GM18502 (cell line): ENCODE measurements around the gene ANO10.

Source experiments
- ATAC-seq: cut with Tn5 transposase; IDR thresholded peaks from one replicate; pipeline ENCODE4 v1.9.1; 2021; ENCODE audit warnings: mild to moderate bottlenecking; ENCODE audit not compliant: unreplicated experiment, poor library complexity

Gene ANO10

DNA sequence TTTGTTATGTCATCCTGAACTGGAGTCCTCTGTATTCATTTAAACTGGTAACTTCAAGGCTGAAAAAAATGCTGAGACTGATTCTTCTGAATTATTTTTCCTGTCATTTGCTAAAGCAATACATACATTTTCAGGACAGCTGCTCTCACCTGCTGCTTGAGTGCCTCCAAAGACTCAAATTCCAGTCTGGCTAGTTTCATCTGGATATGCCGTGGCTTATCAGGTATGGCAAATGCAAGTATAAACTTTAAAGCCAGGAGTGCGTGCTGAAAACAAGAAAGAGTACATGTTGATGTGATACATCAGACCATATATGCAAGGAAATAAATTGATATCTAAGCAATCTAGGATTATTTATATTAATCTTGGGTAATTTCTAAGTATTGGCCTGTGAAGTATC, 189.3 kb downstream of the ANO10 start:
- ATAC-seq: no peak

DNA sequence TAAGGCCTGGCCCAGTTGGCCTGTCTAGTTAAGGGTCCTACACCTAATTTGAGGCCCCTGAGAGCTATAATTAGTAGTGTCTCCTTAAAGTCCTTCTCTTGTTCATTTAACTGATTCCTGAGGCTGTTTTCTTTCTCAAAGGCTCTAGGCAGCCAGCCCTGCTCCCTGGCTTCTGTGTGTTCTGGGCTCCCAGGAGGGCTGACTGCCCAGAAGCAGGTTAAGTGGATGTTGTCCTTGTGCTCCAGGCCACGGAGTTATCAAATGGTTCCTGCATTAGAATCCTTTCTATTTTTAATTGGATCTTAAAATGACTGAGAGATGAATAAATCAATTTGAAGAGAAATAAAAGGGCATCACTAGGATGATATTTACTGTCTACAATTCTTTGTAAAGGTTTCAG, 195.4 kb downstream of the ANO10 start:
- no peak for ATAC-seq

DNA sequence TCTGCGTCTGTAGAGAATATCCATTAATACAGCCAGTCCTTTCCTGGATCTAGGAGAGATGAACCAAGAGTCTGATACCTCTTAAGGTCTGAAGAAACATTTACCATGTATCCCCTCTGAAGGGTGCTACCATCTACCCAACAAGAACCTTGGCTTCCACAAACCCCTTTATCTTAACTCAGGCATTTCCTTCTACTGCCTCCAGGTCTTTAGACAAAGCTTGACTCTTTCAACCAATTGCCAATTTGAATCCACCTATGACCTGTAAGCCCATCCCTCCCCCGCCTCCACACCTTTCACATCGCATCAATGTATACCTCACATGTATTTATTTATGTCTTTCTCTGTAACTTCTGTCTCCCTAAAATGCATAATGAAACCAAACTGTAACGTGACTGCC, 196.0 kb downstream of the ANO10 start:
- ATAC-seq: no peak

DNA sequence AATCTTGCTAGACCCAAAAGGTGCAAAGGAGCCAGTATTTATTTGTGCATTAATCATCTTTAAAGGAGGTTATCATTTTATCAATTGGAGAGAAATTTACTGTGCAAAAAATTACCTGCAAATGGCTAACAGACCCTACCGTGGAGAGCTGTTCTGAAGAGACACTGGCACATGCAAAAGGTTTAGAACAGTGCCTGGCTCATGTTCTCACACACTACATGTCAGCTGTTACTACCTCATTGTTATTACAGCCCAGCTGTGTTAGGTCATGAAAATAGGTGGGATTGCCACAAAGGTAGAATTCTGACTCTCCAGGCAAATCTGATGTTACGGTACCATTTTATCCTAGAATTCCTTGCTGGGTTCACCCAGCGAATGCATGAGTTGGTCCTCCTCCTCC, 198.2 kb downstream of the ANO10 start:
- no peak for ATAC-seq

DNA sequence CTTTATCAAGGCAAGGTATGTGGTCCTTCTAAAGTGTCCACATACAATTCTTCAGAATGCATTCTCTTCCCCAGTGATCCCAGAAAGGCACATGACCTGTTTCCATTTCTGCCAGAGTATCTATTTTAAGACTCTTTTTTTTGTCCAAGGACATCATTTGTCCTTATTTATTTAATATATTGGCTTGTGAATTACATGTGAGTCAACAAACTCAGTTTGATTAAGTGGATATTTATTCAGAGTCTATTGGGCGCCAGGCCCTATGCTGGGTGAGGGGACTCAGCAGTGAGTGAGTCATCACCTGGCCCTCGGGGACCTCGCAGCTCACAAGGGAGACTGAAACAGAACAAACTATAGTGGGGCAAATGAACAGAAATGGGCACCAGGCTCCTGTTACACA, 198.7 kb downstream of the ANO10 start:
- no peak for ATAC-seq

DNA sequence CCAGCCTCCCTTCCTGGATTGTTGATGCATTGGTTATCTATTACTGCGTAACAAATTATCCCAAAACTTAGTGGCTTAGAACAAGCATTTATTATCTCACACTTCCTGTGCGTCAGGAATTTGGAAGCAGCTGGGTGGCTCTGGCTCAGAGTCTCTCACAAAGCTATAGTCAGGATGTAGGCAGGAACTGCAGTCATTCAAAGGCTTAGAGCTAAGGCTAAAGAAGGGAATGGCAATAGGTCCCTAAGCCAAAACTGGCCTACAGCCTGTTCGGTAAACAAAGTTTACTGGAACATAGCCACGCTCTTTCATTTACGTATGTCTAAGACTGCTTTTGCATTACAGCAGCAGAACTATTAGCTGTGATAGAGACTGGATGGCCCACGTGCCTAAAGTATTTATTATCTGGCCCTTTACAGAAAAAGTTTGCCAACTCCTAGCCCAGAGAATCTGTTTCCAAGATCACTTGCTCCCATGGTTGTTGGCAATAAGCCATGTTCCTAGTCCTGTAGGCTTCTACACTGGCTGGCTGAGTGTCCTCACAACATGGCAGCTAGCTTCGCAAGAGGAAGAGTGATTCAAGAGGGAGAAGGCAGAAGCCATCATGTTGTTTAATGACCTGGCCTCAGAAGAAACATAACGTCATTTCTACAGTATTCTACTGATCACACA, 203.1 kb downstream of the ANO10 start:
- no peak for ATAC-seq

DNA sequence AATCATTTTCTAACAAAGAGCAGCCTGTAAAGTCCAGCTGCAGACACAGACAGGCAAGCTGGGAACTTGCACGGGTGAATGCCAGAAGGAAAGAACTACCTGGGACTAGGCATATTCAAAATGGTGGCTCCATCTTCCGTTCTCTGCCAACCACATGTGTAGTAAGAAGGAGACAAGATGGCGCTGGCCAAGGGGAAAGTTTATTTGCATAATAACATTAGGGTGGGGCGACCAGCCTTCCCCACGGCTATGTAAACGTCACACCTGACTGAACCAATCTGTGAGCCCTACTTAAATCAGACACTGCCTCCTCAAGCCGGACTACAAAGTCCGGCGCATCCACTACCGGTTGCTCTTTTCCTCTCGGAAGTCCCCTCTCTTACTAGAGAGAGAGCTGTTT, 204.7 kb downstream of the ANO10 start:
- ATAC-seq: no peak

DNA sequence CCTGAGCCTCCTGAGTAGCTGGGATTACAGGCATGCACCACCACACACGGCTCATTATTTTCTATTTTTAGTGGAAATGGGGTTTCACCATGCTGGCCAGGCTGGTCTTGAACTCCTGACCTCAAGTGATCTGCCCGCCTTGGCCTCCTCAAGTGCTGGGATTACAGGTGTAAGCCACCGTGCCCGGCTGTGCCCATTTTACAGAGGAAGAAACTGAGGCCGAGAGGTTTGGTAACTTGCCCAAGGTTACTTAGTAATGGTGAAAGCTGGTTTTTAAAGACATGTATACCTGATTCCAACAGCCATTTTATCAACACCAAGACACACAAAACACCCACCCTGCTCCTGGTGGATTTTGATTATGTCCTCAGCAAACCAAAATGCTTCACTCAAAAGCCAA, 206.7 kb downstream of the ANO10 start:
- ATAC-seq: no peak

DNA sequence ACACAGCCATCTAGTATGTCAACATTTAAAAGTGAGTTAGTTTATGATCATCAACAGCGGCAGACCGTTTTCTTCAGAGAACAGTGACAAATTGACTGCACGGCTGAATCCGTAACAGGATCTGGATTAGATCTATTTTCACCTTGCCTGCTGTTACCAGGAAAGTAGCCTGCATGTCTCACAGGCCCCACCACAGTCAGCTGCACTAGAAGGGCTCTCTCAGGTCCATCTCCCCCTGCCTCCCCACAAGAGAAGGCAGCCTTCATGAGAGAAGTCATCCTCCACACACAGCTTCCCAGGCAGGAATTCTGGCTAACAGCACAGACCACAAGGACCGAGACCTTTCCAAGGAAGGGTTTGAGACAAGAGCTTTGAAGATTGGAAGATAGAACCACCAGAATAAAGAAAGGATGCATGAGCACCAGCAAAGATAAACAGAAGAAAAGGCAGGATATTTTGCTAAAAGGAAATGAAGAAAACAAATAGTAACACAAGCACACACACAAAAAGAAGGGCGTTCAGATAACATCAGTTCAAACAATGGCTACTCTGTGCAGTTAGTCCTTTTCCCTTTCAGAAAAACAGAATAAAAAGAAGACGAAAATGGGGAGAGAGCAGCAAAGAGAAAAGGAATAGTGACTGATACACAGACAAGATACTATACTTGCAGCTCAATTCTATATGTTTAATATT, 208.0 kb downstream of the ANO10 start:
- ATAC-seq: no peak

DNA sequence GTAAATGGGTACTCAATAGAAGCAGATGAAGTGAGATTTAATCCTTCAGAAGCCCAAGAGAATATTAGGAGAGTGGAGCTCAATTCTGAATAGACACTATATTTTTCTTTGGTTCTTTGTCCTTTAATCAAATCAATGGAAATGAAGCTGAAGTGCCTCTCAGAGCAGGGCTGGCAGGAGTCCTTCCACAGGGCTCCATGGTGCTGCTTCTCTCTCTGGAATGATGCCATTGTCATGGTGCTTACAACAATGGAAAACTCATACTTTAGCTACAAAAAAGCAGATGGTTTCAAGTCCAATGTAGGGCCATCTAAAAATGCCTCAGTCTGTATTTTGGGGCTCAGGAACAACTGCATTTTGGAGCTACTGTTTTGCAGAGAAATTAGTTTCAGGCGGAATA, 210.4 kb downstream of the ANO10 start:
- ATAC-seq: no peak

DNA sequence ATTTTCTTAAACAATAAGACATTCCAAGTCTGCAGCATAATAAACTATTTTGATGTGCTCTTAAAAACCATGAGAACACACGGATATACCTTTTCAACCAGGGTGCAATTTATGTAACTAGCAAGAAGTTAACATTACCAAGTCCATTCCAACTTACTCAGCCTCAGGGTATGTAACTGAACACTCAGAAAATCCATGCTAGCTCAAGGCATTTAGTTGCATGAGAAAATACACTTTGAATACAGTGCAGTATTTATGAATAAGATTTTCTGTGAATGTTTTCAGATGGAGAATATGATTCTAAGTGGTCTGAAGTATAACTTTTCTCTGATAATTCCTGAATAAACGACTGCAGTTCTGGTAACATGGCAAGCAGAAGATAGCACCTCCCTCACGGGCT, 211.2 kb downstream of the ANO10 start:
- ATAC-seq: no peak

DNA sequence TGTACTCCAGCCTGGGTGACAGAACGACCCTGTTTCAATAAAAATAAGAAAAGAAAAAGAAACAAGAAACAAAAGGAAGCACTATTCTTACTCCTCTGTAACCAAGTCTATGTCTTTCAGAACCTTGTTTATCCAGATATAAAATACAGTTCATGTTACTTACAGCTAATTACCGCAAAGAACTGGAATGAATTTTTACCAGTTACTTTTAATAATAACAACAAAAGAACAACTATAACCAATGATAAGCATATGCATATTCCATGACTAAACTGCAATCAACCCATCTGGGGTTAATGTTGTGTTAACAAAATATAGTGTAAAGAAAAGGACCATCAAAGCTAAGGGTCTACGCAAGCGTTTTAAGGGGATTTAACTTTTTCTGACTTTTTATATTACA, 212.3 kb downstream of the ANO10 start:
- ATAC-seq: no peak

DNA sequence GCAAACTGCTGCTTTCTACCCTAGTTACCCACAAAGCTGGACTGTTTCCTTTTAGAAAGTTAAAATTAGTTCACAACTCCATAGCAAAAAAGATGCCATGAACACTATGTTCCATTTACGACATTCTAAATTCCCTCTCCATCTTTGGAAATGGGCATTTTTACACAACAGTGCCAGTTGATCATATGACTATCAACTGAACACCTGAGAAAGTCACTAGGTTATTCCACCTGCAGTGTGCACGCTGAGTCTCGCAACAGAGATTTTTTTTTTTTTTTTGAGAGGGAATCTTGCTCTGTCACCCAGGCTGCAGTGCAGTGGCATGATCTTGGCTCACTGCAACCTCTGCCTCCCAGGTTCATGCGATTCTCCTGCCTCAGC, 215.2 kb downstream of the ANO10 start:
- no peak for ATAC-seq

DNA sequence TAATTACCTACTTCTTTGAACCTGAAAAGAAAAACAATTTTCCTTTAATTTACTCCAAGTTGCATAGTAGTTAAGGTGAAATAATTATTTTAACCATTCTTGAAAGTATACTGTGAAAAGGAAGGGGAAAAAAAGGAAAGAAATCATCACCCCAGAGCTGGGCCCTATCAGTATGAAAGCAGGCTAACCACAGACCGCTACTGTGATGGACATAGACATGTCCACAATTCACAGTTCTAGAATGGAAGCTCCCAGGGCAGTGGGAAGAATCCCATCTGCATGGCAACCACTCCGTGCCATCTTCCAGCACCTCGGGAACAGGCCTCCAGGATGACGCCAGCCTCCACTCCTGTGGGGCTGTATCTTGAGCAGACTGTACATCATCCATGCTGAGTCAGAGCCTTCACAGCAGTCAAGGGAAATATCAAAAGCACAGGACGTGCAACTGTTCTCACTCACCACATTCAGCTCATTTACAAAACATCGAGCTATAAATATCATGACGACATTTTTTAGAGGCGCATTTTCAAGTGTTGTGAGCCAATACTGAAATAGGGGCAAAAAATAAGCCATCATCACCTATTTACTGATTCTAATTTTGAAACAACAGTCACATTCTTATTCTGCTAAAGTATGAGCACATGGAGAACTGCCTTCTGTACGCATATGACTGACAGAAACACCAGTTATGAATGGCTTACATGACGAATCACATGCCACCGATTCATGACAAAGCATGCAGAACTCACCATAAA, 215.7 kb downstream of the ANO10 start:
- no peak for ATAC-seq

DNA sequence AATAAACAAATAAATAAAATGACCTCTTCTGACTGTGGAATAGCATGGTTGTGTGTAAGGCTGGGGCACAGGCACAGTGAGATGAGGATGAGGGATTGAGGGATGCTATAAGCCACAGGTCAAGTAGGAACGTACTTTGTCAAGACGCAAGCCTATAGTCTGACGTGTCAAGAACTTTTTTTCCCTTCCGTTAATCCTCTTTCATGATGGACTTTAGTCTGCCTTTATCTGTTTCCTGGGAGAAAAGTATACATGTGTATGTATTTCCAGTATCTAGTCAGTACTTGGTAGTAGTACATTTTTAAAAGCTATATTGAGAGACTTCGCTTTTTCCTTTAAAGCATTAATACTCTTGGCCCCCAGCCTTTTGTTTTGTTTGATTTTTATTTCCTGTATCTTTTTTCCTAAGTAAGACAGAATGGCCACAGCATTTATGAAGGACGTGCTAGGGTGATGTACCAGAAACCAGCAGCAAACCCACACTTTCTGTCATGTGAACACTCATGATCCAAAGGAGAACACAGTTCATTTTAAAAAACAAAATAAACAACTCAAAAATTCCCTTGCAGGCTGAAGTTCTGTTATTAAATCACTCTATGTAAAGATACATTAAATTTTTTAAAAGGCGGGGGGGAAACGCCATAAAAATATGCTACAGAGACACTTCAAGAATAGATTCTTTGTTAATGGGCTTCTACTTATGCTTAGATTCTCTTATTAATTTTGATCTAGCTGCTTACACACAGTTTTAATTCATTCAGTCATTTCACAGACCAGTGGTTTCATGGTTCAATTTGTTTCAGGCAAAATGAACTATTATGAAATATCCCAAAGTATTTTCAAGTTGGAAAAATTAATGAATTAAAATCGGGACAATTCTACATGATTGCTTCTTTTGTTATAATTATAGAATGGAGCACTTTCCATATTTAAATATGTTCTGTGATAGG, 220.8 kb downstream of the ANO10 start:
- no peak for ATAC-seq

DNA sequence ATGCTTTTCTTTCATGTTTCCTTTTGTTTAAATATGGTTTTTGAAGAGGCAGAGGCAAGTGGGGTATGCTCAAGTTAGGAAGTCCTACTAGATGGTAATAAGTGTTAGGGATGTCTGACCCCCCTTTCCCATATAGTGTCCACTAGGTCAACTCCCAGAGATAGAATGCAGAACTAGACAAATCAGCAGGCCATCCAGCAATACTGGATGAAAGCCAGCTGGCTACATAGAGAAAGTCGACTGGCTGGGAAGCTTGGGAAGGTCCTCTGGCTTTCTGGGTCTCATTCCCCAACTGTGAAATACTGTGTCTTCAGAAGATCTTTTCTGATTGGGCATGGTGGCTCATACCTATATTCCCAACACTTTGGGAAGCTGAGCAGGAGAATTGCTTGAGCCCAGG, 221.6 kb downstream of the ANO10 start:
- ATAC-seq: no peak

DNA sequence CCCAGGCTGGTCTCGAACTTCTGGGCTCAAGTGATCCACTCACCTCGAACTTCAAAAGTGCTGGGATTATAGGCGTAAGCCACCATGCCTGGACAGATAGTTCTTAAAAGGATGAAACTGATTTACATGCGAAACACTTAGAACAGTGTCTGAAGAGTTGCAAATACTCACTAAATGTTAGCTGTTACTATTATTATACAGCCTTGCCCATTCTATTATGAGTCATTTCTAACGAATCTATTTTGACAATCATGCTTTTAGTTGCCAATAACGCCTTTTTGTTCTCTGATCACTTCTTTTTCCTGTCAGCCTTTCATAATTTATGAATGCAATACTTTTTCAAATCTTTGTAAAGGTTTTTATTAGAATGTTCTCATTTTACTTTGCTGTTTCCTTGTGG, 222.8 kb downstream of the ANO10 start:
- no peak for ATAC-seq

DNA sequence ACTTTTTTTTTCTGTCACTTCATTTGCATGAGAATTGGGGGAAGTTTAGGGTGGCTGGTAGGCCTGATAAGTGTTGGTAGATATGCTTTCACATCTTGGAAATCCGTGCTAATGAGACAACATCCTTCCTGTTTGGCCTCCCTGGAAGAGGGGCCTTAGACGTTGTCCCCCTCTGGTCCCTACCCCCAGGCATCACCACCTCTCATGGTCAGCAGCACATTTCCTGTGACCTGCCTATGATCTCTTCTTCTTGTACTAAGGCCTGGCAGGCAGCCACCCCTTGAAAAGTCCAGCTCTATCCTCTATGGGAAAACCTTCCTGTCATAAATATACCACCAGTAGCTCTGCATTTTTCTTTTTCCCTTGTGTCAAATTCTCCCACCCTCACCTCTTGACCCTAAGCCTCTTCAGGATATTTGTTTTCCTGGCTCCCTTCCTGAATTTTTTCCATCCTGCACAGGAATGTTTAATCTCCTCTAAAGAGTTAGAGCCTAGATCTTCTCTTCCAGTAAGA, 227.7 kb downstream of the ANO10 start:
- ATAC-seq: no peak

DNA sequence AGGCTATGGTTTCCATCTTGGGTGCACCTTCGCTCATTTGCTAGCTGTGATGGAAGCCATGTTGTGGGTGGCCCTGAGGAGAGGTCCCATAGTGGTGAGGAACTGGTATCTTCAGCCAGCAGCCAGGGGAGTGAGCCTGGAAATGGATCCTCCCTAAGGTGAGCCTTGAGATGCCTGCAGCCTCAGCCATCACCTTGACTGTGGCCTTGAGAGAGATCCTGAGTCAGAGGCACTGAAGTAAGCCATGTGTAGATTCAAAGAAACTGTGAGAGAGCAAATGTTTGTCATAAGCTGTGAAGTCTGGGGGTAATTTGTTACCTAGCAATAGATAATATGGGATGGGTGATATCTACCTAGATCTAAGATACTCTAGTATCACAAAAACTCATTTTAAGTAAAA, 230.2 kb downstream of the ANO10 start:
- ATAC-seq: no peak

DNA sequence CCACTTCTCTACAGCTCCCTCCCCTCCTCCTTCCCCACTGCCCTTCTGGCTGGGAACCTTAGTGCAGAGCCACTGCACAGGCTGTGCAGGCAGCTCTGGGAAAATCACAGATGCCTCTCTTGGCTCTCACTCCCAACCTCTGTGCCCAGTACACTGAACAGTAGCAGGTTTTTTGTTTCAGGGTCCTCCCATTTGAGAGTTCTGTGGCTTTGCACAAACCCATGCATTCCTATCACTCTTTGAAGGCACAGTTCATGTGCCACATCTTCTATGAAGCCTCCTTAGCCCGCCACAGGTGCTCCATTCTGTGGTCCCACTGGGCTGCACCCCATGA, 231.6 kb downstream of the ANO10 start:
- no peak for ATAC-seq
